GM21717 (cell line): Measurements from ENCODE around the gene CRACR2B.

Experiments used
- ATAC-seq: cut with Tn5 transposase; IDR thresholded peaks from one replicate; pipeline ENCODE4 v1.9.1; 2021; ENCODE audit warnings: mild to moderate bottlenecking, moderate library complexity; ENCODE audit not compliant: unreplicated experiment

The CRACR2B gene

GRCh38 chr11:850775-851763, 23.4 kb downstream of the CRACR2B start:
- ATAC-seq, result no peak

GRCh38 chr11:852762-853161, 25.0 kb downstream of the CRACR2B start:
- ATAC-seq, result no peak

GRCh38 chr11:853682-854448, 26.1 kb downstream of the CRACR2B start:
- no peak for ATAC-seq

GRCh38 chr11:854601-855329, 27.0 kb downstream of the CRACR2B start:
- no peak for ATAC-seq

- ATAC-seq, result no peak
Observed at GRCh38 chr11:855330-855674, 27.6 kb downstream of the CRACR2B start.

- ATAC-seq, result no peak
Observed at GRCh38 chr11:855796-856195, 28.1 kb downstream of the CRACR2B start.

- no peak for ATAC-seq
Observed at GRCh38 chr11:856397-856796, 28.7 kb downstream of the CRACR2B start.

- no peak for ATAC-seq
Observed at GRCh38 chr11:858053-858761, 30.5 kb downstream of the CRACR2B start.

GRCh38 chr11:858762-859339, 31.1 kb downstream of the CRACR2B start:
- no peak for ATAC-seq

- ATAC-seq, result no peak
Observed at GRCh38 chr11:859394-860131, 31.8 kb downstream of the CRACR2B start.

GRCh38 chr11:860234-861104, 32.8 kb downstream of the CRACR2B start:
- no peak for ATAC-seq

- no peak for ATAC-seq
Observed at GRCh38 chr11:861105-861479, 33.4 kb downstream of the CRACR2B start.

- no peak for ATAC-seq
Observed at GRCh38 chr11:862081-862661, 34.5 kb downstream of the CRACR2B start.

- ATAC-seq, result no peak
Observed at GRCh38 chr11:862696-863022, 34.9 kb downstream of the CRACR2B start.

- ATAC-seq, result no peak
Observed at GRCh38 chr11:863023-863909, 35.5 kb downstream of the CRACR2B start.

GRCh38 chr11:863910-864827, 36.5 kb downstream of the CRACR2B start:
- no peak for ATAC-seq
